GM19239 (cell line): ENCODE data around the gene TASP1.
A peak's percentile ranks its signal among the peaks of the same experiment; 100 is the strongest.
"Not testable (repeated sequence)": the region's sequence is repeated elsewhere in the genome, so short reads cannot be mapped to it uniquely, and the experiment has no call there.

Source experiments
- DNase-seq: peaks from one replicate; pipeline ENCODE4 v3.0.0; 2011; ENCODE audit warnings: low spot score; ENCODE audit not compliant: insufficient read length
- FAIRE-seq: peaks from 2 replicates; lab custom pipeline; 2011; peaks lifted over from hg19 to GRCh38; lab: Jason Lieb, UNC

The TASP1 gene

GRCh38 chr20:13515796-13516558 lies 122.8 kb downstream of the TASP1 start:
- no peak for DNase-seq
- no peak for FAIRE-seq

GRCh38 chr20:13515291-13515690 lies 123.4 kb downstream of the TASP1 start:
- no peak for DNase-seq
- FAIRE-seq: no peak

- DNase-seq (no peak), FAIRE-seq (no peak)
Measured at GRCh38 chr20:13510837-13511488, 127.8 kb downstream of the TASP1 start.

GRCh38 chr20:13507646-13508045 lies 131.1 kb downstream of the TASP1 start:
- DNase-seq (no peak), FAIRE-seq (no peak)

GRCh38 chr20:13501500-13501899 lies 137.2 kb downstream of the TASP1 start:
- FAIRE-seq: no peak

GRCh38 chr20:13494019-13494418 lies 144.7 kb downstream of the TASP1 start:
- FAIRE-seq (no peak), DNase-seq (no peak)

More at GRCh38 chr20:13501500-13501899, 137.2 kb downstream of the TASP1 start:
- DNase-seq: no peak

- FAIRE-seq (no peak), DNase-seq (no peak)
Measured at GRCh38 chr20:13493143-13493542, 145.6 kb downstream of the TASP1 start.

GRCh38 chr20:13492001-13492481 lies 146.7 kb downstream of the TASP1 start:
- DNase-seq (no peak), FAIRE-seq (no peak)

- FAIRE-seq: no peak
- DNase-seq: no peak
Measured at GRCh38 chr20:13487202-13487601, 151.5 kb downstream of the TASP1 start.

- FAIRE-seq (no peak), DNase-seq (no peak)
Measured at GRCh38 chr20:13486694-13487093, 152.0 kb downstream of the TASP1 start.

GRCh38 chr20:13485576-13485975 lies 153.2 kb downstream of the TASP1 start:
- DNase-seq (no peak), FAIRE-seq (no peak)

- DNase-seq, FAIRE-seq: not testable (repeated sequence)
Measured at GRCh38 chr20:13485019-13485418, 153.7 kb downstream of the TASP1 start.

- not testable (repeated sequence) for FAIRE-seq, DNase-seq
Measured at GRCh38 chr20:13483472-13483871, 155.3 kb downstream of the TASP1 start.

- no peak for DNase-seq
- no peak for FAIRE-seq
Measured at GRCh38 chr20:13478366-13478765, 160.4 kb downstream of the TASP1 start.

GRCh38 chr20:13474467-13474866 lies 164.3 kb downstream of the TASP1 start:
- no peak for FAIRE-seq
- DNase-seq: no peak

GRCh38 chr20:13469262-13469661 lies 169.5 kb downstream of the TASP1 start:
- no peak for DNase-seq
- no peak for FAIRE-seq

GRCh38 chr20:13468166-13468565 lies 170.6 kb downstream of the TASP1 start:
- no peak for FAIRE-seq
- no peak for DNase-seq

GRCh38 chr20:13464702-13465101 lies 174.0 kb downstream of the TASP1 start:
- FAIRE-seq (no peak), DNase-seq (no peak)

GRCh38 chr20:13461849-13462458 lies 176.8 kb downstream of the TASP1 start:
- DNase-seq (no peak), FAIRE-seq (no peak)

GRCh38 chr20:13458860-13459451 lies 179.8 kb downstream of the TASP1 start:
- peak; percentile 80 for FAIRE-seq
- DNase-seq: peak; percentile 14

- no peak for FAIRE-seq
Measured at GRCh38 chr20:13457487-13457886, 181.2 kb downstream of the TASP1 start.

More at GRCh38 chr20:13457487-13457886, 181.2 kb downstream of the TASP1 start:
- DNase-seq: no peak
